GM21723 (cell line): ENCODE results near the gene FRMD1.

ENCODE experiments used
- ATAC-seq: cut with Tn5 transposase; IDR thresholded peaks from one replicate; pipeline ENCODE4 v1.9.1; 2021; ENCODE audit warnings: mild to moderate bottlenecking, moderate library complexity; ENCODE audit not compliant: unreplicated experiment

Gene FRMD1

GRCh38 chr6:168113226-168113625 is 34.2 kb upstream of the FRMD1 start:
- ATAC-seq, result no peak

GRCh38 chr6:168111911-168112310 is 32.9 kb upstream of the FRMD1 start:
- no peak for ATAC-seq

- no peak for ATAC-seq
These were observed 31.4 kb upstream of the FRMD1 start for GRCh38 chr6:168110437-168110836.

- no peak for ATAC-seq
These were observed 30.2 kb upstream of the FRMD1 start for GRCh38 chr6:168109171-168109570.

- ATAC-seq, result no peak
These were observed 28.4 kb upstream of the FRMD1 start for GRCh38 chr6:168107191-168107983.

- ATAC-seq, result no peak
These were observed 27.6 kb upstream of the FRMD1 start for GRCh38 chr6:168106633-168107005.

- no peak for ATAC-seq
These were observed 27.0 kb upstream of the FRMD1 start for GRCh38 chr6:168105813-168106632.

GRCh38 chr6:168104636-168105035 is 25.6 kb upstream of the FRMD1 start:
- ATAC-seq, result no peak

- ATAC-seq, result no peak
These were observed 24.2 kb upstream of the FRMD1 start for GRCh38 chr6:168103050-168103830.

- no peak for ATAC-seq
These were observed 23.4 kb upstream of the FRMD1 start for GRCh38 chr6:168102315-168102985.

GRCh38 chr6:168101590-168102314 is 22.7 kb upstream of the FRMD1 start:
- no peak for ATAC-seq

- ATAC-seq, result no peak
These were observed 22.0 kb upstream of the FRMD1 start for GRCh38 chr6:168100803-168101589.

GRCh38 chr6:168100011-168100802 is 21.2 kb upstream of the FRMD1 start:
- ATAC-seq, result no peak

GRCh38 chr6:168099201-168100010 is 20.4 kb upstream of the FRMD1 start:
- ATAC-seq, result no peak

- ATAC-seq, result no peak
These were observed 19.4 kb upstream of the FRMD1 start for GRCh38 chr6:168098431-168098861.

- no peak for ATAC-seq
These were observed 18.8 kb upstream of the FRMD1 start for GRCh38 chr6:168097621-168098430.

- no peak for ATAC-seq
These were observed 18.2 kb upstream of the FRMD1 start for GRCh38 chr6:168097221-168097620.
